Erythroblast (primary cell): ENCODE measurements around the gene ME3.
"Not testable (repeated sequence)": the region's sequence is repeated elsewhere in the genome, so short reads cannot be mapped to it uniquely, and the experiment has no call there.

Experiments
- DNase-seq, 2 experiments: peaks; one replicate each; lab custom pipeline; 2025; lab: John Stamatoyannopoulos, UW
- GATA1 ChIP-seq: IDR thresholded peaks from 2 replicates; pipeline ENCODE4 v1.6.1; 2011; ENCODE audit warnings: low read depth, mild to moderate bottlenecking, control low read depth, low read length, moderate library complexity
- POLR2A ChIP-seq: IDR thresholded peaks from 2 replicates; pipeline ENCODE4 v1.6.1; 2011; ENCODE audit warnings: mild to moderate bottlenecking, low read length

Gene ME3

DNA sequence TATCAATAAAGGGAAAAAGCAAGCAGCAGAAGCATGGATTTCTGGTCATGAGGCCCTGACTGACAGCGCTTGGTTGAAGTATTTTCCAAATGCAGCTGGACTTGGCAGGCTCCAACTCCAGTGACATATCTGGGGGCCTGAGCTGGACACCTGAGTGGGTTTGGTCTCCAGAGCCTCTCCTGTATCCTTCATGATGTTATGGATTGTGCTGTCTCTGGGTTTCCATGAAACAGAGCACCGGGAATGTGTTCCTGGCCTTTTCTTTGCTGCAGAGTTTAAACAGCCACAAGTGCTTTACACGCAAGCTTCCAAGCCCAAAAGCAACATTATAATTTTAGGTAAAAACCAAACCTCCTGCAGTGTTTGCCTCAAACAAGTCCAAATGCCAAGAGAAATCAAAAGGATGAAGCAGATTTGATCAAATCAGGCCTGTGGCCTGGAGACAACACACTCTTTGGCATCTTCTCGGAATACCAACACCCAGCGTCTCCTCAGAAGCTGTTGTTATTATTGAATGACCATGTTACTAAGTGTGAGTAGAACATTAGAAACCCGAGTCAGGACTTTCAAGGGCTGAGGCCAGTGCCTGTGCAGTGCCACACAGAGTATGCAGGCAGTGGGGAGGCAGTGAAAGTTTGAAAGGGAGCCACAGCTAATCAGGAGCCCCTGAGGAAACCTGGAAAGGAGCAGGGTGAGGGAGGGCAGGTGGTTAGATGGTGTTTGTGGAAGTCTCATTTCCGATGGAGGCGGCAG is 42.0 kb downstream of the ME3 start:
- TF ChIP-seq GATA1, result no peak
- no peak for TF ChIP-seq POLR2A
- DNase-seq, result no peak

DNA sequence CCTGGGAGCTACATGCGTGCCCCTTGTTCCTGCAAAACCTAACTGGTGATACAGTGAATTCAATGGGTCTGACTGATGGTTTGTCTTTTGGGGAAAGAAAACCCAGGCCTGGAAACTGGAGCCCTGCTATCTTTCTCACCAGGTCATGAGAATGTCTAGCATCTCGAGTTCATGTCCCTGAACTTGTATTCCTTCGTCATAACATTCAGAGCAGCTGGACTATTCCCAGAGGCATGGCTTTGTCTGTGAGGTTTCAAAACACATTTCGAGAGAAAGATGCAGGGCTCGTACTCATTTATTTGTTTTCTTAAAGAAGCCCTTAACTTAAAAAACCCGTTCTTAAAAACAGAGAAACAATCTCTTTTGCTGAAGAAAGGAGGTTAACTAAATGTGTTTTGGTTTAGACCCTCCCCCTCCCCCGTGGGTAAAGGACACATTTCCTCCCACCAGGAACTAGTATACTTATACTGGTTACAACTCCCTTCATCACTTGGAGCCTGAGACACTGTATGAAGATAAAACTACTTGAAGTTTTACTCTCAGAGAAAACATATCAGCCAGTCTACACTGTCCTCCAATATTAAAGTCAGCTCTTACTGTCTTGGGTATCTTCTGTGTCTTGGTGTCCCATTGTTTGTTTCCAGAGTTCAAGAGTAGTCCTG is 43.2 kb downstream of the ME3 start:
- TF ChIP-seq GATA1 (no peak), POLR2A (no peak)
- DNase-seq, result no peak

DNA sequence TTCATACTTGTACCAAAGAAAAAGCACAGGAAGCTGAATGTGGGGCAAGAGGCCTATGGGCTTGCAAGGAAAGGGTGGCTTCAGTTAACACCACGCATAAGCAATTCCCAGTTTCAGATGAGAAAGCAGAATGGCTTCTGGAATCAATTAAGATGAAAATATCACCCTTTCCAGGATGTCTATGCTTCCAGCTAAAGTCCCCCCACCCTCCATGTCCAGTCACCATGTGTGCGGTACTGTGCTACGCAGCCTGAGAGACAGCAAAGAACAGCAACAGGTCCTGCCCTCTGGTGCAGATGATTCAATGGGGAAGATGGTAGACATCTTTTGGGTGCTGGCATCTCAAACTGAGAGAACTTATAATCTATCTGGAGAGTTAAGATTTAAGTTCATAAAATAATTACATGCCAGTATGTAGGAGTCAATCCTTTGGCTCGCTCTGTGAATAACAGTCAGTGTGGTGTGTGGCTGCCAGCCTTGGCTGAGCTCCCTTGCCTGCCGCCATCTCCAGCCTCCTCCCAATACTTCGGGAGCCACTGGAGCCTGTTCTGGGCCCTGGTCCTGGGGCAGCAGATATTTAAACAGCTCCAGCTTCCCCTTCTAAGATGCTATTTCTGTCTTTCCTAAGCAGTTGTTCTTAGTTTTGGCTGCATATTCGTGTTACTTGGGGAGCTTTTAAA is 44.5 kb downstream of the ME3 start:
- DNase-seq, result no peak
- TF ChIP-seq POLR2A, result no peak
- TF ChIP-seq GATA1, result no peak

DNA sequence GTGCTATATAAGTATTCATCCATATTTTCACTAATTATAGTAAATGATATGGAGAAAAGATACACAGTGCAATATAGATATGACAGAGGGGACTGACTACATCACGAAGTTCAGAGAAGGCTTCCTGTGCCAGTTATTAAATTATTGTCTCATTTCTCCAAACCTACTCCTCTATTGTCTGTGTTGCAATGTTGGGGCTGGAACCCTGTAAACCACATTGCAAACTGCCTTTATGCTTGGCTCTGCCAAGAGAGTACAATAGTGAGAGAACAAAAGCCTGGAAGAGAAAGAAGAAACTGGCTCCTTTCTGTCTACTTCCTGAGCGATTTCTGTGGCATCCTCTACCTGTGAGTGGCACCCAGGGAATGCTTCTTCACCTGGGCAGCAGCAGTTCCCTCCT is 46.4 kb downstream of the ME3 start:
- DNase-seq, result no peak

DNA sequence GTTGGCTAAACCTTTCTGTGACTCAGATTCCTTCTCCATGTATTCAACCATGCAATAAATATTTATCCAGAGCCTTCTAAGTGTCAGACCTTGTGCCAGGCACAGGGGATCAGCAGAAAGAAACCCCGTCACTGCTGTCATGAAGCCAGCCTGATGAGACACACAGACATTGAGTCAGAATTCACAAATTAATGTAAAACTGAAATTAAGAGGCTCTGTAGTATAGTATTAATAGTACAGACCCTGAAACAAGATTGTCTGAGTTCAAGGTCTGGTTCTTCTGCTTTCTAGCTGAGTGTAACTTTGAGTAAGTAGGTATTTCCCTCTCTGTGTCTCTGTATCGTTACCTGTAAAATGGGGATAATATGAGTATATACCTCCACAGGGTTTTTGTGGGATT is 46.9 kb downstream of the ME3 start:
- no peak for DNase-seq
- TF ChIP-seq POLR2A, result no peak

More for the DNA sequence above, 46.4 kb downstream of the ME3 start:
- no peak for TF ChIP-seq GATA1
- no peak for TF ChIP-seq POLR2A

DNA sequence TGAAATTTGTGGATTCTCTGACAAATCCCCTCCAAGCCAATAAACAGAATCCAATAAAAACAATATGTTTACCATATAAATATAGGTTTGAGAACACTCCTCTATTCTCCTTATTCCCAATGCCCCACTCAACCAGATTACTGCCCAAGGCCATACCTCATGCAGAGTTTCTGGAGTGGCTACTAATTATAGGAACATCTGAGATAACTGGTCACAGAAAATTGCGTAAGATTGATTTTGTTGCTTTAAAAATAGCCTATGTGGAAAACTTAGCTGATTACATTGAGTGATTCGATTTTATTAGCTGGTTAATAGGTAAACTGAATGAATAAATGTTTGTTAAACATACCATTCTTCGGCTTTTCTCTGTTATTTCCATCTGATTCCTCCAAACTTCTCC is 48.0 kb downstream of the ME3 start:
- no peak for DNase-seq
- TF ChIP-seq POLR2A, result no peak
- no peak for TF ChIP-seq GATA1

DNA sequence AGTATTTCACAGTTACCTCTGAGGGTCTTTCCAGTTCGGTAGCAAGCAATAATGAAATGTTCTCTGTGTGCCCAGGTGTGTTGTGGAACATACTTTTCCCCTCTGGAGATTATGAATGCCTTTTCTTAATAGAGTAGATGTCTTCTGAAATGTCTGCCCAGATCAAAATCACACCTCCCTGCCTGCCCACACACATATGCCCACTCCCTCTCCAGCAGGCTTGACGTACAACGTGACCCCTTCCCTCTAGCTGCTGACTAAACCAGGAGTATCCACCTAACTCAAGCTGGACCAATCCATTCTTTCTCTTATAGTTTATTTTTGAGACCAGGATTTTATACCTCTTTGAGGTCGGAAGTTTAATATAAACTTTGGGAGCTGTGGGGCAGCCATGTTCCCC is 48.7 kb downstream of the ME3 start:
- no peak for DNase-seq
- TF ChIP-seq GATA1 (no peak), POLR2A (no peak)

DNA sequence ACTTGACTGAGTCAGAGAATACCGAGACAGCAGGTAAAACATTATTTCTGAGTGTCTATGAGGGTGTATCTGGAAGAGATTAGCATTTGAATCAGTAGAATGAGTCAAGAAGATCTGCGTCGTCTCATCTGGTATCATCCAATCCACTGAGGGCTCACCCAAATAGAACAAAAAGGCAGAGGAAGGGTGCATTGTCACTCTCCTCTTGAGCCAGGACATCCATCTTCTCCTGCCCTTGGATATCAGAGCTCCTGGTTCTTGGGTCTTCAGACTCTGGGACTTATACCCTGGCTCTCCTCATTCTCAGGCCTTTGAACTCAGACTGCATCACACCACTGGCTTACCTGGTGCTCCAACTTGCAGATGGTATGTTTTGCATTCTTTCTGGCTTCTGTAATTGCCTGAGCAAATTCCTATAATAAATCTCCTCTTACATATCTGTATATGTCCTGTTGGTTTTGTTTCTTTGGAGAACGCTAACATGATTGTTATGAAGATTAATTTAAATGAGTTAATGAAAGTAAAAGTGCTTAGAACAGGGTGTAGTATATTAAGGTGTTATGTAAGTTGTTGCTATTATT is 49.3 kb downstream of the ME3 start:
- DNase-seq, result no peak
- no peak for TF ChIP-seq GATA1
- TF ChIP-seq POLR2A, result no peak

DNA sequence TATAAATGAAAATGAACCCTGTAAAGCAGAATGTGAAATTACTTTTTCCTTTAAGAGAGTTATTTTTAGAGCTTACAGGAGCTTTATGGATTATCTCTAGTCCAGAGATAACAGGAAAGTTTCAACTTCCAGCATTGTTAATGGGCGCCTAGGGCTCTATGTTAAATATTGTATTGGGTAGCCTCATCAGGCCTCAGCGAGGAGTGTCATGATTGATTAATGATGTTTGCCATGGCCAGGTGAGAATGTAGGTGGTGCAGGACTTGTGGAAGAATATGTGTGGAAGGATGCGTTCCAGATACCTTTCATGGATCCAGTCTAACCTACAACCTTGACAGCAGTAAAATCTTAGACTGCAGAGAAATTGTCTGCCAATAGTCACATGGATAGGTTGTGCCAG is 50.6 kb downstream of the ME3 start:
- TF ChIP-seq POLR2A (no peak), GATA1 (no peak)
- DNase-seq, result no peak

DNA sequence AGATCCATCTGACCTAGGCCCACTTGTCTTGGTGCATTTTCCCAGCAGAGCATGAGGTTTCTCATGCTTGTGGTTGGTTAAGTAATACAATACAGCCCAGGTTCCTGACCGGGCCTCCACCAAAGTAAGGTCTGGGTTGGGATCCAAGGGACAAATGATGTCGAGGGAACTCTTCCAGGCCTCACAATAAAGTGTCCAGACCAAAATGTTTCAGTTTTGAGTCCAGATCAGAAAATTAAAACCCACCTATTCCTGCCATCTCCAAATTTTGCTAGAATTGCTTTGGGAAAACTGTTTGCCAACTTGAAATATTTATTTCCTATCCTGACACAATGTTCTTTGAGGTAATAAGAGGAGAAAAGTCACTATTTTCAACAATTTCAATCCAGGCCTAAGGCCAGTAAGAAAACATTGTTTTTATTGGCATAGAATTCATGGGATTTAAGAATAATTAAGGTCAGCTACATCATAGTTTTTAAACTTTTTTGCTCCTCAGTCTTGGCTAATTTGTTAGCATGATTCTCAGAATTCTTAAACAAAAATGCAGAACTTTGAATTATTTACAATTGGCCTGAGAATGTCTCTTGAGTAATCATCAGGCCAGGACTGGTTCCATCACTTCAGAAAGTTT is 51.4 kb downstream of the ME3 start:
- TF ChIP-seq POLR2A (no peak), GATA1 (no peak)
- no peak for DNase-seq

DNA sequence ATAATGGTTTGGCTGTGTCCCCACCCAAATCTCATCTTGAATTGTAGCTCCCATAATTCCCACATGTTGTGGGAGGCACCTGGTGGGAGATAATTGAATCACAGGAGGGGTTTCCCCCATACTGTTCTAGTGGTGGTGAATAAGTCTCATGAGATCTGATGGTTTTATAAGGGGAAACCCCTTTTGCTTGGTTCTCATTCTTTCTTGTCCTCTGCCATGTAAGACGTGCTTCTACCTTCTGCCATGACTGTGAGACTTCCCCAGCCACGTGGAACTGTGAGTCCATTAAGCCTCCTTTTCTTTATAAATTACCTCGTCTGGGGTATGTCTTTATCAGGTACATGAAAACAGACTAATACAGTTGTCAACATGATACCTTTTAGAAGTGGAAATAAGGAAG is 53.0 kb downstream of the ME3 start:
- not testable (repeated sequence) for DNase-seq

DNA sequence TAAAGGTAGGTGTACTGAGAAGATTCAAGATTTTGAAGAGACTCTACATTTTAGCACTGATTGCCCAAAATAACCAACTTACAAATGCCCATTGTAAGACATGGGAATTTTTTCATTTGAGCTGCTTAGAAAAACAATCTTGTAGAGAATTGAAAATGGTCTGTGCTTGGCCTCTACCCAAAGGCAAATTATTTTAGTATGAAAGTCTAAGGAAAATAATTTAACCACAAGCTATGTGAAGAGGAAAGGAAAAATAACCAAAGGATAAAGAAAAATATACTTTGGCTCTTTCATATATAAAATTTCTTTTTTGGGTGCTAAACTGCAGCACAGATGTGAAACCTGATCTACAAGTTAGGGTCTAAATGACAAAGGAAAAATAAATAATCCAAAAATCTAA is 54.9 kb downstream of the ME3 start:
- no peak for DNase-seq
- TF ChIP-seq POLR2A (no peak), GATA1 (no peak)

DNA sequence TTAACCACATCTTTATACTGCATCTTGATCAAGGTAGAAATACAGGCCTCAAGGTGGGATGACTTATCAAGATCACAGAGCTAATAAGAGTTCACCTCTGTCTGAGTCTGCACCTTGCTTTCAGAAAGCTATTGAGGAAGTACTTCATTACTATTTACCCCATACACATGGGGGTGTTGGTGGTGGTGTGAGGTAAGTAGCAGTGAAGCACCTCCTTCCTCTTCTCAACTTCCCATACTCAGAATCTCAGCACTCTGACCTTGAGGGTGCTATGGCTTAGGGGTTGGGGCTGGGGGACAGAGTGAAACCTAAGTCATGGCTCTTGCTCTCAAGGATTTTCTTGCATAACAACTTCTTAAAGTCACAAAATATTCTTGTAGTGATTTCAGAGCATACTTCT is 56.9 kb downstream of the ME3 start:
- no peak for DNase-seq
- TF ChIP-seq GATA1 (no peak), POLR2A (no peak)
